Measurements from ENCODE around the gene TMEM114.
A peak's percentile ranks its signal among the peaks of the same experiment; 100 is the strongest.
"Not testable (repeated sequence)": the region's sequence is repeated elsewhere in the genome, so short reads cannot be mapped to it uniquely, and the experiment has no call there.

The TMEM114 gene

DNA sequence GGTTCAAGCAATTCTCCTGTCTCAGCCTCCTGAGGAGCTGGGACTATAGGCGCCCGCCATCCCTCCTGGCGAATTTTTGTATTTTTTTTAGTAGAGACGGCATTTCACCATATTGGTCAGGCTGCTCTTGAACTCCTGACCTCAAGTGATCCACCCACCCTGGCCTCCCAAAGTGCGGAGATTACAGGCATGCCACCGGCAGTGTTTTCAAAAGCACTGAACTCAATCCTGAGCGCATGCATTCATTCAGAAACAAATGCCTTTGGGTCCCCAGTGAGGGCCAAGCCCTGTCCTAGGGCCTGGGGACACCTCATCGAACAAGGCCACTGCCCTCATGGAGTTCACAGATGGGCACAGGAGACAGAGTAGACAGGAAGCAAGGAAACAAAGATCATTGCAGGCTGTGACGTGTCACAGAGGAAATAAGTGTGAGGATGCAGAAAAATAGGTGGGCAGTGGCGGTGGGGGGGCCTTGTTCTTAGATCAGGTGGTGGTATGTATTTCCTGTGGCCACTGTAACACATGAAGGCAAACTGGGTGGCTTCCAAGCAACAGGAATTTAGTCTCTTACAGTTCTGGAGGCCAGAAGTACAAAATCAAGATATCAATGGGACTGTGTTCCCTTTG is 12.5 kb downstream of the TMEM114 start:
- Histone ChIP-seq H3K27ac (no peak overlapping the region), H4K20me1 (no peaks in the 10 kb centered on the region), H3K4me2 (no peak overlapping the region), H3K9me3 (no peaks in the 10 kb centered on the region), H3K36me3 (no peaks in the 10 kb centered on the region), H3K4me1 (peaks cover 37% of the 10 kb centered on the region), H3K9ac (no peak overlapping the region), H3K27me3 (no peaks in the 10 kb centered on the region), H3K4me3 (no peak overlapping the region)
- no peak for TF ChIP-seq Cebpa-rat (IDR thresholded peaks at IDR 0.05)

DNA sequence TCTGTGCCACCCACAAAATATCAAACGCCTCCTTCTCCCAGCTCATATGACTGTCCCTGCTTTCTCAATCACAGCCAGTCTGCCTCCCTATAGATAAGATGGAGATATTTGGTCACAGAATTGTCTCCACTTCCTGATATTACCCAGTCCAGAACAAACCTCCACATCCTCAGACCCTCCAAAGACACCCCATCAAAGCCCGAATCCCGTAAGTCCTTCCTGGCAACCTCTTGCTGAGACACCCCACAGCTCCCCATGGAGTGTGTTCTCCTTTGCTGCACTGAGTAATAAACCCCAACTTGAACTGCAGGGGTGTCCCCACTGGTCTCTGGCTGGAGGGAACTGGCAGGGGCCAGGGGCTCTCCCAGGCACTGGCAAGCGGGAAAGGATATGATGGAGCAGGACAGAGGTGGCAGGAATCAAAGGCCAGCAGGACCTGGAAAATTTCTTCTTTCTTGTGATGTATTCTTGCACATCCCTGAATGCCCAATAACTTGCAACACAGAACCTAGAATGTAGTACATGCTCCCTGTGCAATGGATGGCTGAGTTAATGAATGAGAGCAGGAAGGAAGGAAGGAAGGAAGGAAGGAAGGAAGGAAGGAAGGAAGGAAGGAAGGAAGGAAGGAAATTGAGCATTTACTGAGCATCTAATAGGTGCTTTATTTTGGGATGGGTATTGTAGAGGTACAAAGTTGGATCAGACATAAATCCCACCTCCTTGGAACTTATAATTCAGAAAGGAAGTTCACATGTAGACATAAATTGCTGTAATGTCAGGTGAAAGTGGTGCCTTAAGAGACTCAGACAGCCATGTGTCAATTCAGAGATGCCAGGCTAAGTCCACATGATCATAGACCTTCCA is 13.9 kb downstream of the TMEM114 start:
- Histone ChIP-seq H3K9ac (no peak overlapping the region), H3K36me3 (no peaks in the 10 kb centered on the region), H3K9me3 (no peaks in the 10 kb centered on the region), H3K27ac (no peak overlapping the region), H3K4me2 (peak overlapping the region; percentile 22; the same call in 1 of the 2 replicates), H3K4me3 (no peak overlapping the region), H3K27me3 (no peaks in the 10 kb centered on the region), H3K4me1 (peaks cover 29% of the 10 kb centered on the region), H4K20me1 (no peaks in the 10 kb centered on the region)
- TF ChIP-seq Cebpa-rat (IDR thresholded peaks at IDR 0.05), result no peak

DNA sequence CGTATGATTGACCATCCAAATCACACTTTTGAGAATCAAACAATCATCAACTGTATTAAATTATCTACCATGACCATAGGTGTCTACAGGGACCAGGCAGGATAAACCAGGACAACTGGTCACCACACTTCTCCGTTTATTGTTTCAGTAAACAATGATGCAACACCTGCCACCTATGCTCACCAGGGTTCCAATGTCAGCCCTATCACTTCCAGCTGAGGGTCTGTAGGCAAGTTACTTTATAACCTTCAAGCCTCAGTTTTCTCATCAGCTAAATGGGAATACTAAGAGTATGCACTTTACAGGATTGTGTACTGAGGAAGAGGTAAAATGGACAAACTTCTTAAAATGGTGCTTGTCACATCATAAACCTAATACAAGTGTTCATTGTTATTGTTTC is 14.9 kb downstream of the TMEM114 start:
- Histone ChIP-seq H3K9ac (no peak overlapping the region), H3K4me3 (no peak overlapping the region), H4K20me1 (no peaks in the 10 kb centered on the region), H3K9me3 (no peaks in the 10 kb centered on the region), H3K27me3 (no peaks in the 10 kb centered on the region), H3K36me3 (no peaks in the 10 kb centered on the region), H3K27ac (no peak overlapping the region), H3K4me2 (no peak overlapping the region), H3K4me1 (peaks cover 38% of the 10 kb centered on the region)
- TF ChIP-seq Cebpa-rat (IDR thresholded peaks at IDR 0.05), result no peak

DNA sequence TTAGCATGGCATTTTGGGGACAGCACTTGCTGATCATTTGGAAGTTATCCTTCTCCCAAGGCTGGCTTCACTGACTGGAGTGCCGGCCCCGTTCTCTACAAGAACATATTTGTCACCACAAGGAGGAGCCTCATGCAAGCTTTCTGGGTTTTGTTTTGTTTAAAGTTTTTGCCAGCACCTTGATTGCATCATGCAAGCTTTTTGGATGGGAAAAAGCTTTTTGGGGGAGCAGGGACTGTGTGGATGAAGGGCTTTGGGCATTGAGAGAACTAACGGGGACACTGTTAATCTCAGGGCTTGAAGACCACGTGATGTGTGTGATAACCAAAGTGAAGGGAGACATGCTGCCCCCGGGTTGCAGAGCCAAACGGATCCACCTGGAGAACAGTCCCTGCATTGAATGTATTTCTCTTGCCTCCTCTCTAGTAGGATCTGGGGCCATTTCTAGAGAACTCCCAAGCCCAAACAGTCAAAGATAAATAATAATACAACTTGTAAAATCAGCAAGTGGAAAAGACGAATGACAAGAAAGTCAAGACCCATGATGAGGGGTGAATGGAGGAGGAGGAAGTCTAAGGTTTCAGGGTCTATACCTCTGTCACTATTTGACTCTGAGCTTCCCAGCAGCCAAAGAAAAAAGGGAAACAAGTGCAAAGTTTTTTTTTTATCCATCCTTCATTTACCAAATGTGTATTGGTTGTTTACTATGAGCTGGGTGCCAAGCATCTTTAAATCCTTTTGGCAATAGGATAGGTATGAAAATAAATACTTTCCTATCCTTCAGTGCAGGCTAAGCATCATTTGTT is 17.2 kb downstream of the TMEM114 start:
- H3K36me3 ChIP-seq, result no peaks in the 10 kb centered on the region
- H3K27ac ChIP-seq, result peak overlapping the region; percentile 10; the same call in 1 of the 2 replicates
- TF ChIP-seq Cebpa-rat (IDR thresholded peaks at IDR 0.05), result peak; percentile 84
- H3K9me3 ChIP-seq, result no peaks in the 10 kb centered on the region
- H3K4me1 ChIP-seq, result peaks cover 61% of the 10 kb centered on the region
- no peaks in the 10 kb centered on the region for H4K20me1 ChIP-seq
- H3K9ac ChIP-seq, result no peak overlapping the region
- H3K4me3 ChIP-seq, result no peak overlapping the region
- H3K4me2 ChIP-seq, result peak overlapping the region; percentile 5; the same call in 1 of the 2 replicates
- H3K27me3 ChIP-seq, result no peaks in the 10 kb centered on the region

DNA sequence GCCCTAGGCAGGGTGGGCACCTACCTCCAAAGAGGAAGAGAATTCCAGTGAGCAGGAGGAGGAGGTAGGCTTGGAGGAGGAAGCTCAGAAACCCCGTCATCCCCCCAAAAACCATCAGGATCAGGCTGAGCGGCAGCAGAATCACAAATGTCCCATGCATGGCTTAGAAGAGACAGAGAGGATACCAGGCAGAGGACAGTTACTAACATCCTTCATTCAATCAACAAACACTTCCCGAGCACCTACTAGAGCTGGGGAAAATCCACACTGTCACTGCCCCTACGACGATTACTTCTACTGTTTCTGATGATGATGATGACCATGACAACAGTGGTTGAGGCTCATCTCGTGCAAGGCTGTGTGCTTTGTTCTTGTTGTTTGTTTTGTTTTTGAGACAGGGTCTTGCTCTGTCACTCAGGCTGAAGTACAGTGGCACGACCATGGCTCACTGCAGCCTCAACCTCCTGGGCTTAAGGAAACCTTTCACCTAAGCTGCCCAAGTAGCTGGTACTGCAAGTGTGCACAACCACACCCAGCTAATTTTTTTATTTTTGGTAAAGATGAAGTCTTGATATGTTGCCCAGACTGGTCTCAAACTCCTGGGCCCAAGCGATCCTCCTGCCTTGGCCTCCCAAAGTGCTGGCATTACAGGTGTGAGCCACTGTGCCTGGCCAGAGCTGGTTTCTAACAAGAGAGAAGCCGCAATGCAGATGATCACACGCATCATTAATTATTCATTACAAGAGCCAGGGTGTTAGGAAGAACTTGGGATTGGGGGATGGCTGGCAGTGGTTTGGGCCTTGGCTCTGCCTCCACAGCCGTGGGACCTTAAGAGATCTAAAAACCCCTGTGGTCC is 18.0 kb downstream of the TMEM114 start:
- Histone ChIP-seq H3K4me1 (peaks cover 64% of the 10 kb centered on the region), H3K4me2 (no peak overlapping the region), H3K9ac (no peak overlapping the region)

DNA sequence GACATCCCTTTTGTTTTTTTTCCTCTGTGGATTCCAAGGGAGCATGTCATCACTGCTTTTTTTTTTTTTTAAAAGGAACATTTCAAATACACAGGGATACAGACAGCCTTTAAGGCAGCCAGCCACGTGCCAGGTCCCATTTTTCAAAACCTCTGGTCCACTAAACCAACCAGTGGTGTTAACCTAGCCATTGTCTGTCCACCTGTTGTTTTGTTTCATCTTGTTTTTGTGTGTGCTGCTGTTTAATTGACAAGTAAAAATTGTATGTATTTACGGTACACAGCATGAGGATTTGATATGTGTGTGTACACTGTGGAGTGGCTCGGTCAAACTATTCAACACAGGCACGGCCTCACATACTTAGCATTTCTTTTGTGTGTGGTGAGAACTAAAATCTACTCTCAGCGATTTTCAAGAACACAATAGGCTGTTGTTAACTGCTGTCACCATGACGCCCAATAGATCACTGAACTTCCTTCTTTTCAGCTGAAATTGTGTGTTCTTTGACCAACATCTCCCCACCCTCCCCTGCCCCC is 19.2 kb downstream of the TMEM114 start:
- Histone ChIP-seq H3K4me1 (peaks cover 53% of the 10 kb centered on the region), H4K20me1 (no peaks in the 10 kb centered on the region), H3K4me2 (peak overlapping the region; percentile 34), H3K4me3 (no peak overlapping the region), H3K27me3 (no peaks in the 10 kb centered on the region), H3K27ac (no peak overlapping the region), H3K36me3 (no peaks in the 10 kb centered on the region), H3K9me3 (no peaks in the 10 kb centered on the region), H3K9ac (no peak overlapping the region)
- TF ChIP-seq Cebpa-rat (IDR thresholded peaks at IDR 0.05), result no peak

More for the DNA sequence above, 18.0 kb downstream of the TMEM114 start:
- no peak for TF ChIP-seq Cebpa-rat (IDR thresholded peaks at IDR 0.05)
- Histone ChIP-seq H3K27ac (peak overlapping the region; percentile 10; the same call in 1 of the 2 replicates), H3K4me3 (no peak overlapping the region), H3K27me3 (no peaks in the 10 kb centered on the region), H4K20me1 (no peaks in the 10 kb centered on the region), H3K36me3 (no peaks in the 10 kb centered on the region), H3K9me3 (no peaks in the 10 kb centered on the region)

DNA sequence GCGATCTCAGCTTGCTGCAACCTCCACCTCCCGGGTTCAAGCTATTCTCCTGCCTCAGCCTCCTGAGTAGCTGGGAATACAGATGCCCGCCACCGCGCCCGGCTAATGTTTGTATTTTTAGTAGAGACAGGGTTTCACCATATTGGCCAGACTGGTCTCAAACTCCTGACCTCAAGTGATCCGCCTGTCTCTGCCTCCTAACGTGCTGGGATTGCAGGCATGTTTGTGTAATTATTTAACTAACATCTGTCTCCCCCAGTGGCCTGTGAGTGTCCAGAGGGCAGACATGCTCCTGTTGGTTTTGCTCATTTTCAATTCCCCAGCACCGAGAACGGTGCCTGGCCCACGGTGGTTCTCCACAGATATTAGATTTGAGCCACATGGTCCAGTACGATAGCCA is 19.9 kb downstream of the TMEM114 start:
- not testable (repeated sequence) for H3K4me3 ChIP-seq, H3K9ac ChIP-seq, H3K27ac ChIP-seq, H3K9me3 ChIP-seq, H4K20me1 ChIP-seq, H3K36me3 ChIP-seq, H3K27me3 ChIP-seq
- Histone ChIP-seq H3K4me2 (peak overlapping the region; percentile 85), H3K4me1 (peaks cover 52% of the 10 kb centered on the region)

DNA sequence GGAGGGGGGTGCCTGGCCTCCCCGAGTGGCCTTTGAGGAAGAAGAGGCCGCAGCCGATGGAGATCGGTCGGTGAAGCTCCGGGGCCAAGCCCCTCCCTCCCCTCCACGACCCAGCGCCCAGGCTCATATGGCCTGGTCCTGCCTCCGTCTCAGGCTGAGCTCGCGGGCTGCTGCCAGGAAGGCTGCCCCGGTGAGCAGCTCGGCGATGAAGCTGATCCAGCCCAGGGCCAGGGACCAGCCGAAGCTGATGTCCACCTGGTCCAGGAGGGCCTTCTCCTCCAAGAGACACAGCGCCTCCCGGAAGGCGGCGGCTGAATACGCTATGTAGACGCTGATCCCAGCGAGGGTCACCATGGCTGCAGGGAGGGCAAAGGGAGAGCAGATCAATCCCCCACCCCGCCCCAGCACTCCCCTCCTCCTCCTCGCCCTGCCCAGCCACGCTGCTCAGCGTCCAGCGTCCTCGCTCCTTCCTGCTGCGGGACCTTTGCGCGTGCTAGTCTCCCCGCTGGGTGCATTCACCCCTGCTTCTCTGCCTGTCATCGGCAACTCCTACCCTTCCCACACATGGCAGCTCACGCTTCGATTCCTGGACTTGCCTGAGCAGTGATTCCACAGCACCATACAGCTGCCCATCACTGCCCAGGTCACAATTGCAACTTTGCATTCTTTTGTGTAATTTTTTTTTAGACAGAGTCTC is 20.5 kb downstream of the TMEM114 start:
- Histone ChIP-seq H3K36me3 (no peaks in the 10 kb centered on the region), H3K27me3 (no peaks in the 10 kb centered on the region), H3K4me3 (0 out of 2 replicates have a peak overlapping the region, but pooled peaks have one; percentile 19), H3K9me3 (no peaks in the 10 kb centered on the region), H3K27ac (peak overlapping the region; percentile 69), H3K4me2 (peak overlapping the region; percentile 85), H4K20me1 (no peaks in the 10 kb centered on the region), H3K9ac (peak overlapping the region; percentile 62), H3K4me1 (peaks cover 49% of the 10 kb centered on the region)
- no peak for TF ChIP-seq Cebpa-rat (IDR thresholded peaks at IDR 0.05)

Measured in BLaER1 (cell line).